ENCODE measurements around the gene MSRB3. TPM values are rescaled to one million over a fixed set of nuclear protein-coding genes. Genes with fewer than 3 reads are reported as not detected.

MSRB3 gene
- total RNA-seq, 6 donors from 2014 or later, result 15.7 to 76.3 (median 30.4) TPM

- Histone ChIP-seq H3K9me3 (no peaks in the 10 kb centered on the region), H3K4me1 (no peaks in the 10 kb centered on the region), H3K36me3 (peaks cover 0 to 40% (median 9%) of the 10 kb centered on the region in 4 donors), H3K27ac (no peak overlapping the region), H3K27me3 (no peaks in the 10 kb centered on the region), H3K4me3 (no peak overlapping the region)
- DNase-seq, result no peak
- no peak for ATAC-seq (ENCODE audit: low FRiP score in 2 of 2)
- WGBS, 2 donors, result 90 to 98% methylated on average over 3 of the region's 3 CpGs
- no peak for TF ChIP-seq EP300 (IDR thresholded peaks at IDR 0.05)
These were observed 39.9 kb upstream of the MSRB3 start for GRCh38 chr12:65238609-65239008.

GRCh38 chr12:65248656-65249633 is 29.5 kb upstream of the MSRB3 start:
- 91 to 95% methylated on average over 2 of the region's 2 CpGs for WGBS, 2 donors
- DNase-seq (no peak), ATAC-seq (ENCODE audit: low FRiP score in 2 of 2) (no peak)
- H3K4me1 ChIP-seq, result no peaks in the 10 kb centered on the region
- H3K27me3 ChIP-seq, result no peaks in the 10 kb centered on the region
- no peaks in the 10 kb centered on the region for H3K9me3 ChIP-seq
- H3K27ac ChIP-seq, result no peak overlapping the region
- TF ChIP-seq EP300 (IDR thresholded peaks at IDR 0.05) (no peak), POLR2A (IDR thresholded peaks at IDR 0.05) (no peak), POLR2AphosphoS5 (IDR thresholded peaks at IDR 0.05) (no peak)
- TF ChIP-seq, protein P1, sequence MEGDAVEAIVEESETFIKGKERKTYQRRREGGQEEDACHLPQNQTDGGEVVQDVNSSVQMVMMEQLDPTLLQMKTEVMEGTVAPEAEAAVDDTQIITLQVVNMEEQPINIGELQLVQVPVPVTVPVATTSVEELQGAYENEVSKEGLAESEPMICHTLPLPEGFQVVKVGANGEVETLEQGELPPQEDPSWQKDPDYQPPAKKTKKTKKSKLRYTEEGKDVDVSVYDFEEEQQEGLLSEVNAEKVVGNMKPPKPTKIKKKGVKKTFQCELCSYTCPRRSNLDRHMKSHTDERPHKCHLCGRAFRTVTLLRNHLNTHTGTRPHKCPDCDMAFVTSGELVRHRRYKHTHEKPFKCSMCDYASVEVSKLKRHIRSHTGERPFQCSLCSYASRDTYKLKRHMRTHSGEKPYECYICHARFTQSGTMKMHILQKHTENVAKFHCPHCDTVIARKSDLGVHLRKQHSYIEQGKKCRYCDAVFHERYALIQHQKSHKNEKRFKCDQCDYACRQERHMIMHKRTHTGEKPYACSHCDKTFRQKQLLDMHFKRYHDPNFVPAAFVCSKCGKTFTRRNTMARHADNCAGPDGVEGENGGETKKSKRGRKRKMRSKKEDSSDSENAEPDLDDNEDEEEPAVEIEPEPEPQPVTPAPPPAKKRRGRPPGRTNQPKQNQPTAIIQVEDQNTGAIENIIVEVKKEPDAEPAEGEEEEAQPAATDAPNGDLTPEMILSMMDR (IDR thresholded peaks at IDR 0.05), result no peak
- H3K36me3 ChIP-seq, result peaks cover 0 to 29% (median 7%) of the 10 kb centered on the region in 4 donors
- no peak overlapping the region for H3K4me3 ChIP-seq

- no peaks in the 10 kb centered on the region for H3K9me3 ChIP-seq
- H3K4me1 ChIP-seq, result no peaks in the 10 kb centered on the region
- no peak for DNase-seq
- 67 to 83% methylated on average over 1 of the region's 1 CpG for WGBS, 2 donors
- TF ChIP-seq, protein P1 (IDR thresholded peaks at IDR 0.05), result no peak
- TF ChIP-seq POLR2AphosphoS5 (IDR thresholded peaks at IDR 0.05) (no peak), POLR2A (IDR thresholded peaks at IDR 0.05) (no peak), EP300 (IDR thresholded peaks at IDR 0.05) (no peak)
- no peak for ATAC-seq (ENCODE audit: low FRiP score in 2 of 2)
- H3K36me3 ChIP-seq, result peaks cover 0 to 2% (median under 1%) of the 10 kb centered on the region in 4 donors
- no peaks in the 10 kb centered on the region for H3K27me3 ChIP-seq
- no peak overlapping the region for H3K4me3 ChIP-seq
- H3K27ac ChIP-seq, result no peak overlapping the region
These were observed 26.0 kb upstream of the MSRB3 start for GRCh38 chr12:65252515-65252914.

DNA sequence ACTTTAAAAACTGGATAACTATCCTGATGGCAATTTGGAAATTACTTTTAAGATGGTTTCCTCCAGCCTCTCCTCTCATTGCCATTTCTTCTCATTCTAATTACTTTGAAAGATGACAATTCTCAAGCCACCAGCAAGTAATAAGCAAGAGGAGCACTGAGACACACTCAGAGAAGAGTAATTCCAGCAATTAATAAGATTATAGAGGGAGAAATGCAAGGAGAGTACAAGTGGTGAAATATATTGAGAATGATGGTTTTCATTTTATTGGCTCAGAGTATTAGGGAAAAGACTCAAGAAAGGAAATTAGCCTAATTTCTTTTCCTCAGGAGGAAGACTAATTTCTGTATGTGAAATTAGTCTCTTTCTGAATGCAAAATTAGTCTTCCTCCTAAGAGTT is 20.5 kb upstream of the MSRB3 start:
- DNase-seq (no peak), ATAC-seq (ENCODE audit: low FRiP score in 2 of 2) (no peak)
- no peak overlapping the region for H3K27ac ChIP-seq
- no peaks in the 10 kb centered on the region for H3K36me3 ChIP-seq
- no peak overlapping the region for H3K4me3 ChIP-seq
- no peak for TF ChIP-seq POLR2AphosphoS5 (IDR thresholded peaks at IDR 0.05)
- no peak for TF ChIP-seq POLR2A (IDR thresholded peaks at IDR 0.05)
- no peak for TF ChIP-seq EP300 (IDR thresholded peaks at IDR 0.05)
- TF ChIP-seq, protein P1 (IDR thresholded peaks at IDR 0.05), result no peak
- no peaks in the 10 kb centered on the region for H3K4me1 ChIP-seq
- no peaks in the 10 kb centered on the region for H3K9me3 ChIP-seq
- no peaks in the 10 kb centered on the region for H3K27me3 ChIP-seq

GRCh38 chr12:65259501-65259900 is 19.0 kb upstream of the MSRB3 start:
- Histone ChIP-seq H3K9me3 (no peaks in the 10 kb centered on the region), H3K27me3 (no peaks in the 10 kb centered on the region), H3K4me1 (no peaks in the 10 kb centered on the region), H3K36me3 (no peaks in the 10 kb centered on the region), H3K27ac (no peak overlapping the region), H3K4me3 (no peak overlapping the region)
- ATAC-seq (ENCODE audit: low FRiP score in 2 of 2), result no peak
- no peak for DNase-seq
- TF ChIP-seq POLR2AphosphoS5 (IDR thresholded peaks at IDR 0.05), result no peak
- TF ChIP-seq POLR2A (IDR thresholded peaks at IDR 0.05), result no peak
- TF ChIP-seq EP300 (IDR thresholded peaks at IDR 0.05), result no peak
- TF ChIP-seq, protein P1 (IDR thresholded peaks at IDR 0.05), result no peak
